ENCODE data around the gene UPF2.
"Not testable (repeated sequence)": the region's sequence is repeated elsewhere in the genome, so short reads cannot be mapped to it uniquely, and the experiment has no call there.

Gene UPF2, protein sequence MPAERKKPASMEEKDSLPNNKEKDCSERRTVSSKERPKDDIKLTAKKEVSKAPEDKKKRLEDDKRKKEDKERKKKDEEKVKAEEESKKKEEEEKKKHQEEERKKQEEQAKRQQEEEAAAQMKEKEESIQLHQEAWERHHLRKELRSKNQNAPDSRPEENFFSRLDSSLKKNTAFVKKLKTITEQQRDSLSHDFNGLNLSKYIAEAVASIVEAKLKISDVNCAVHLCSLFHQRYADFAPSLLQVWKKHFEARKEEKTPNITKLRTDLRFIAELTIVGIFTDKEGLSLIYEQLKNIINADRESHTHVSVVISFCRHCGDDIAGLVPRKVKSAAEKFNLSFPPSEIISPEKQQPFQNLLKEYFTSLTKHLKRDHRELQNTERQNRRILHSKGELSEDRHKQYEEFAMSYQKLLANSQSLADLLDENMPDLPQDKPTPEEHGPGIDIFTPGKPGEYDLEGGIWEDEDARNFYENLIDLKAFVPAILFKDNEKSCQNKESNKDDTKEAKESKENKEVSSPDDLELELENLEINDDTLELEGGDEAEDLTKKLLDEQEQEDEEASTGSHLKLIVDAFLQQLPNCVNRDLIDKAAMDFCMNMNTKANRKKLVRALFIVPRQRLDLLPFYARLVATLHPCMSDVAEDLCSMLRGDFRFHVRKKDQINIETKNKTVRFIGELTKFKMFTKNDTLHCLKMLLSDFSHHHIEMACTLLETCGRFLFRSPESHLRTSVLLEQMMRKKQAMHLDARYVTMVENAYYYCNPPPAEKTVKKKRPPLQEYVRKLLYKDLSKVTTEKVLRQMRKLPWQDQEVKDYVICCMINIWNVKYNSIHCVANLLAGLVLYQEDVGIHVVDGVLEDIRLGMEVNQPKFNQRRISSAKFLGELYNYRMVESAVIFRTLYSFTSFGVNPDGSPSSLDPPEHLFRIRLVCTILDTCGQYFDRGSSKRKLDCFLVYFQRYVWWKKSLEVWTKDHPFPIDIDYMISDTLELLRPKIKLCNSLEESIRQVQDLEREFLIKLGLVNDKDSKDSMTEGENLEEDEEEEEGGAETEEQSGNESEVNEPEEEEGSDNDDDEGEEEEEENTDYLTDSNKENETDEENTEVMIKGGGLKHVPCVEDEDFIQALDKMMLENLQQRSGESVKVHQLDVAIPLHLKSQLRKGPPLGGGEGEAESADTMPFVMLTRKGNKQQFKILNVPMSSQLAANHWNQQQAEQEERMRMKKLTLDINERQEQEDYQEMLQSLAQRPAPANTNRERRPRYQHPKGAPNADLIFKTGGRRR

DNA sequence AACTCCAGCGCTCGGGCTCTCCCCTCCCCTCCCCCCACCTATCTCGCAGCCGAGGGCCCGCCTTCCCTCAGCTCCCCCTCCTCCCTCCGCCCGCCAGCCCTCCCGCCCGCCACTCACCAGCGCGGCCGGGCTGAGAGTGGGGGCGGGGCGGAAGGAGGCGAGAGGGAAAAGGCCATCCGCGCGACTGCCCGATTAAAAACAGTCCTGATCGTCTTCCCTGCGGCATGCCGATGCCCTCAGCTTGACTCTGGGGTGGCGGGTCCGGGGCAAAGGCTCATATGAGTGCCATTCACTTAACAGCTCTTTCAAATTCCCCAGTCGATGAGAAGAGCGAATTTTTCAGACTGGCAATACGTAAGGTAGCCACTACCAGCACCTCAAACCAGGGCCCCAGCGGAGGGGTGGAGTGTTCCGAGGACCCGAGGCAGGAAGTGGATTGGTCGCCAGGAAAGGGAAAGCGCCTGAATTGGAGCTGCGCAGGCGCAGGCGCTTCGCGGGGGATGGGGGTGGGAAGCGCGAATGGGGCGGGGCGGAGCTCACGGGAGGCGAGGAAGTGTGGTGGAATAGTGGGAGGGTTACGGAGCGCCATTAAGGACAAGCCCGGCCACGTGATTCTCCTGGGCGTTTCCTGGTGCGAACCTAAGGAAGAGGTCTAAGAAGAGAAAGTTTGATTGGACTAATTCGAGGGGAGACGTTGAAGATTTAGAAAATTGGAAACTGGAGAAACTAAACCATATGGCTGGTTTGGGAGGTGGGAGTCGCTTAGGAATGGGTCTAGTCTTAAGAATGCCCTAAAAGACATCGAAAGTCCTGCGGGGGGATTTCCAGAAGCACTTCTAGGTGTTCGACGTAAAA lies at the start of gene UPF2:
UPF2 (minus strand) TSS at position 13 of the 855 bp plus-strand sequence. CDS start 7,386 bp downstream, outside the sequence.
- Mint-ChIP-seq H3K27ac (peak within 1 kb of the TSS; percentile 100), H3K9me3 (peaks cover 2% of the 10 kb centered on the region), H3K36me3 (peaks cover 11% of the 10 kb centered on the region), H3K27me3 (no peaks in the 10 kb centered on the region), H3K4me1 (peaks cover 55% of the 10 kb centered on the region), H3K4me3 (peak within 1 kb of the TSS; percentile 99)
- peak; percentile 86 for ATAC-seq

DNA sequence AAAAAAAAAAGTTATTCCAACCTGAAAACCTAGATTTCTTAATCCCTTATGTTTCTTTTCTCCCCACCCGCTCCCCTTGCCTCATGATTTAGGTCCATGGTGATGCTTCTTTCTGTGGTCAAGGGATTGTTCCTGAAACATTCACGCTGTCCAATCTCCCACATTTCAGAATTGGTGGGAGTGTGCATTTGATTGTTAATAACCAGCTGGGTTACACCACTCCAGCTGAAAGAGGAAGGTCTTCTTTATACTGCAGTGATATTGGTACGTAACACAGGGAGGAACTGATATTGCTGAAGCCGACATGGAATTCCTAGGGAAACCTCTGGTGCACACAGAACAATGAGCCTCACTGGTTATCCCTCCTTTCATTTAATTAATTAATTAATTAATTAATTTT lies 48.8 kb upstream of the UPF2 start:
- Mint-ChIP-seq H3K27me3 (no peaks in the 10 kb centered on the region), H3K27ac (no peak overlapping the region), H3K4me3 (no peak overlapping the region), H3K36me3 (peaks cover 66% of the 10 kb centered on the region), H3K4me1 (no peaks in the 10 kb centered on the region), H3K9me3 (peaks cover 3% of the 10 kb centered on the region)
- no peak for ATAC-seq

GRCh38 chr10:12088919-12089318 lies 46.3 kb upstream of the UPF2 start:
- Mint-ChIP-seq H3K36me3 (peaks cover 64% of the 10 kb centered on the region), H3K27me3 (no peaks in the 10 kb centered on the region), H3K27ac (peak overlapping the region; percentile 62), H3K9me3 (peaks cover 3% of the 10 kb centered on the region), H3K4me3 (no peak overlapping the region), H3K4me1 (no peaks in the 10 kb centered on the region)
- no peak for ATAC-seq

- Mint-ChIP-seq H3K27ac (peak overlapping the region; percentile 64), H3K36me3 (peaks cover 50% of the 10 kb centered on the region), H3K4me1 (peaks cover 44% of the 10 kb centered on the region), H3K27me3 (no peaks in the 10 kb centered on the region), H3K9me3 (no peaks in the 10 kb centered on the region), H3K4me3 (no peak overlapping the region)
- ATAC-seq: no peak
Observed at GRCh38 chr10:12081879-12082557, 39.4 kb upstream of the UPF2 start.

- Mint-ChIP-seq H3K27ac (peak overlapping the region; percentile 64), H3K27me3 (no peaks in the 10 kb centered on the region), H3K36me3 (peaks cover 50% of the 10 kb centered on the region), H3K4me3 (no peak overlapping the region), H3K4me1 (peaks cover 44% of the 10 kb centered on the region), H3K9me3 (no peaks in the 10 kb centered on the region)
- no peak for ATAC-seq
Observed at GRCh38 chr10:12081470-12081869, 38.9 kb upstream of the UPF2 start.

DNA sequence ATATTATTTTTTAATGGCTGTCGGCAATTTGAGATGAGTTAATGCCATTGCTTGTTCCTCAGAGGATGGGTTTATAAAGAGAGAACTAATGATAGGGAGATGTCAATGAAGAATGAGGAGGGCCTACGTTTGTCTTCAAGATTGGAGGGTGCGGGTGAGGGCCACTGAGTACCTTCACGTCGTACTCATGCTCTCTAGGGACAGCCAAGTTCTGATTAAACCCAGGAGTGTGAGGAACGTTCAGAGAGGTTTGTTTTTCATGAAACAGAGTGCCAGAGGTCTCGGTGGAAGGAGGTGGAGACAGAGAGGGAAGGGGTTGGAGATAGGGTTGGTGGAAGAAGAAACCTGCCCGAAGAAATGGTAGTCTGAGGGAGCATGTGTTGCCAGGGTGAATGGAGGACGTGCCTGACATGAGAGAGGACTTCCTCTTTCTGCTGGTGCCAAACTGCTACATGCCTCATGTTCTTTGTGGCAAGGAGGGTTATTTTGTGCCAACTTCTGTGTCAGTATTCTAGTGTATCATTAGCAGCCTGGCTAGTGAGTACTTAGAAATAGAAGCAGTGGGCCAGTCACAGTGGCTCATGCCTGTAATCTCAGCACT lies 35.1 kb upstream of the UPF2 start:
- peak; percentile 85 for ATAC-seq
- H3K4me1 Mint-ChIP-seq: peaks cover 59% of the 10 kb centered on the region
- peak overlapping the region; percentile 98 for H3K27ac Mint-ChIP-seq
- peak overlapping the region; percentile 21 for H3K4me3 Mint-ChIP-seq
- H3K27me3 Mint-ChIP-seq: no peaks in the 10 kb centered on the region
- H3K9me3 Mint-ChIP-seq: no peaks in the 10 kb centered on the region
- peaks cover 37% of the 10 kb centered on the region for H3K36me3 Mint-ChIP-seq

- no peaks in the 10 kb centered on the region for H3K9me3 Mint-ChIP-seq
- peaks cover 62% of the 10 kb centered on the region for H3K4me1 Mint-ChIP-seq
- ATAC-seq: no peak
- H3K4me3 Mint-ChIP-seq: peak overlapping the region; percentile 25
- H3K27ac Mint-ChIP-seq: peak overlapping the region; percentile 92
- H3K27me3 Mint-ChIP-seq: no peaks in the 10 kb centered on the region
- H3K36me3 Mint-ChIP-seq: peaks cover 18% of the 10 kb centered on the region
Observed at GRCh38 chr10:12073526-12073925, 30.9 kb upstream of the UPF2 start.

- not testable (repeated sequence) for ATAC-seq, H3K9me3 Mint-ChIP-seq, H3K27me3 Mint-ChIP-seq, H3K27ac Mint-ChIP-seq, H3K36me3 Mint-ChIP-seq, H3K4me3 Mint-ChIP-seq
- H3K4me1 Mint-ChIP-seq: peaks cover 47% of the 10 kb centered on the region
Observed at GRCh38 chr10:12071441-12071840, 28.8 kb upstream of the UPF2 start.

DNA sequence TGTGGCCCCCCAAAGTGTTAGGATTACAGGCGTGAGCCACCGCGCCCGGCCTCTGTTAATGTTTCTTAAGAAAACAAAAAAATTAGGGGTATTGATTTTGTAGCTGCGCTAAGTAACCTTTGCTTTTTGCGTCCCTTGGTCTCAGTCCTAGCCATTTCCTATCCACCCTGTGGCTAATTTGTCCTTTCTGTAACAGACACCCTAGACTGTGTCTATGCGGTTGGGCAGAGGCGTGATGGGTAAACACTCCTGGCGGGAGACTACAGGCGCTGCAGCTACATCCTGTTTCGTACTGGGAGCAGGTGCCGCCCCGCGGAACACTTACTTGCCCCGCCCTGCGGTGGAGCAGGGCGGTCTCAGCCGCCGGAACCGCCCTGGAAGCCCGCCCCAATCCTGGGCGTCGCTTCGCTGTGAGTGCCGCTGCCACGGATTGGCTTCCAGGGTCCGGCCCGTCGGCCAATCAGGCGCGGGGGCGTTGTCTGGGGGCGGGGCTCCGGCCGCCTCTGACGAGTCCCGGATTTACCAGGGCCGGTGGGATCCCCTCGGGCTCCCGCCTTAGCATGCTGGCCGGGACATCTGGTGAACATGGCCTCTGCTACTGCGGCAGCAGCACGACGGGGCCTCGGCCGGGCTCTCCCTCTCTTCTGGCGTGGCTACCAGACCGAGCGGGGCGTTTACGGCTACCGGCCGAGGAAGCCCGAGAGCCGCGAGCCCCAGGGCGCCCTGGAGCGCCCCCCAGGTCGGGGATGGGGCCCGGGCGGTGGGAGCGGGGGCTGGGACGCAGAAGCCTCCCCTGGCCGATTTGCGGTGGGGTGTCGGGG lies 26.1 kb upstream of the UPF2 start, which contains the start of gene DHTKD1:
DHTKD1 (plus strand) TSS at position 506 of the 821 bp plus-strand sequence; CDS start at position 586, 80 bp downstream.
- H3K27ac Mint-ChIP-seq: peak within 1 kb of the TSS; percentile 80
- peak within 1 kb of the TSS; percentile 79 for H3K4me3 Mint-ChIP-seq
- no peaks in the 10 kb centered on the region for H3K9me3 Mint-ChIP-seq
- peaks cover 28% of the 10 kb centered on the region for H3K4me1 Mint-ChIP-seq
- peak; percentile 99 for ATAC-seq
- peaks cover 5% of the 10 kb centered on the region for H3K36me3 Mint-ChIP-seq
- no peaks in the 10 kb centered on the region for H3K27me3 Mint-ChIP-seq

DNA sequence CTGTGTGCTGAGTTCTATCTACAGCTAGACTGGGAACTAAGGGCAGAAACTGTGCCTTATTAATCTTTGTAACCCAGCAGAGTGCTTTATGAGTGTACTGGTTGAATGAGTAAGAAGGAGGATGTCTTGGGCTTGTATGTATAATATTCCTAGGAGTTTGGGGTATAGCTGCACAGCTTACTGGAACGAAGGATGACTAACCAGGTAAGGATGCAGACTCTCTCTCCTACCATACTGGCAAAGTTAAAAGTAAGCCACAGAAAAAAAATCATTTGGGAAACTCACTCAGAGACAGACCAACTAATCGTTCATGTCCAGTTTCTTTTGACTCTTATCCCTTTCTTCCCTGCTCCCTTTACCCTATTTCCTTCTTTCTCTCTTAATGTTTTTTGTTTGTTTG lies 24.7 kb upstream of the UPF2 start:
- peak overlapping the region; percentile 80 for H3K27ac Mint-ChIP-seq
- no peaks in the 10 kb centered on the region for H3K9me3 Mint-ChIP-seq
- H3K4me1 Mint-ChIP-seq: peaks cover 34% of the 10 kb centered on the region
- peaks cover 5% of the 10 kb centered on the region for H3K36me3 Mint-ChIP-seq
- no peak for ATAC-seq
- H3K4me3 Mint-ChIP-seq: no peak overlapping the region
- H3K27me3 Mint-ChIP-seq: no peaks in the 10 kb centered on the region

GRCh38 chr10:12063483-12063818 lies 20.8 kb upstream of the UPF2 start:
- Mint-ChIP-seq H3K27me3 (no peaks in the 10 kb centered on the region), H3K27ac (peak overlapping the region; percentile 85), H3K9me3 (no peaks in the 10 kb centered on the region), H3K36me3 (no peaks in the 10 kb centered on the region), H3K4me3 (no peak overlapping the region), H3K4me1 (peaks cover 14% of the 10 kb centered on the region)
- ATAC-seq: no peak

GRCh38 chr10:12062754-12063482 lies 20.3 kb upstream of the UPF2 start:
- Mint-ChIP-seq H3K36me3 (no peaks in the 10 kb centered on the region), H3K9me3 (no peaks in the 10 kb centered on the region), H3K27me3 (no peaks in the 10 kb centered on the region), H3K4me3 (peak overlapping the region; percentile 60), H3K27ac (peak overlapping the region; percentile 85), H3K4me1 (peaks cover 14% of the 10 kb centered on the region)
- peak; percentile 58 for ATAC-seq

Measured in stimulated activated memory B cell treated with anti-CD40 and anti-IgM and Interleukin-4, amounts not matched to agents 10 μg/mL and 1 μg/mL and 100 μg/mL, for 72 hours (primary cell).